Osteoblast (primary cell): ENCODE data around the gene UGGT2. TPM values are rescaled to one million over a fixed set of nuclear protein-coding genes. Genes with fewer than 3 reads are reported as not detected.
"Not testable (repeated sequence)": the region's sequence is repeated elsewhere in the genome, so short reads cannot be mapped to it uniquely, and the experiment has no call there.

Experiments used
- DNase-seq: peaks from one replicate; pipeline ENCODE4 v3.0.0; 2011; ENCODE audit warnings: low spot score, mixed read lengths; ENCODE audit not compliant: insufficient read length; ENCODE audit errors: missing footprints
- H2AFZ ChIP-seq: 2 replicates; pipeline ENCODE4 v1.6.0; 2011; ENCODE audit warnings: mild to moderate bottlenecking, low read length
- H3K27ac ChIP-seq: 2 replicates; pipeline ENCODE4 v1.5.1; 2011; ENCODE audit warnings: mild to moderate bottlenecking, low read depth, low read length, moderate library complexity
- H3K27me3 ChIP-seq: 2 replicates; pipeline ENCODE4 v1.6.0; 2012; ENCODE audit warnings: mild to moderate bottlenecking, control low read depth, inconsistent platforms, low read length, moderate library complexity; ENCODE audit not compliant: insufficient read depth
- H3K36me3 ChIP-seq: 2 replicates; pipeline ENCODE4 v1.5.1; 2011; ENCODE audit warnings: mild to moderate bottlenecking, low read length, control low read depth, moderate library complexity; ENCODE audit not compliant: insufficient read depth
- H3K4me1 ChIP-seq: 2 replicates; pipeline ENCODE4 v1.5.1; 2011; ENCODE audit warnings: mild to moderate bottlenecking, low read length, control low read depth, moderate library complexity; ENCODE audit not compliant: insufficient read depth
- H3K4me2 ChIP-seq: 2 replicates; pipeline ENCODE4 v1.6.0; 2011; ENCODE audit warnings: mild to moderate bottlenecking, low read length; ENCODE audit not compliant: insufficient read depth
- H3K4me3 ChIP-seq: fragments of 200-600 bp; sonication (generic); 3 replicates; pipeline ENCODE4 v1.5.1; 2012; ENCODE audit warnings: mild to moderate bottlenecking, low read length, inconsistent platforms; ENCODE audit not compliant: insufficient read depth
- H3K79me2 ChIP-seq: 2 replicates; pipeline ENCODE4 v1.6.0; 2012; ENCODE audit warnings: mild to moderate bottlenecking, low read length, control low read depth, inconsistent platforms; ENCODE audit not compliant: insufficient read depth
- H3K9me3 ChIP-seq: 2 replicates; pipeline ENCODE4 v1.5.1; 2011; ENCODE audit warnings: low read depth, low read length, control low read depth
- H4K20me1 ChIP-seq: 2 replicates; pipeline ENCODE4 v1.6.0; 2012; ENCODE audit warnings: mild to moderate bottlenecking, low read length, control low read depth; ENCODE audit not compliant: insufficient read depth
- CTCF ChIP-seq: IDR thresholded peaks from 2 replicates; pipeline ENCODE4 v1.5.1; 2011; ENCODE audit warnings: mild to moderate bottlenecking, low read depth, low read length, moderate library complexity; ENCODE audit errors: extremely low read depth
- total RNA-seq: library from RNA; depleted of rRNA; stranded (reverse); fragments of >200 nt; gene quantifications from 2 replicates; pipeline ENCODE4 v1.2.3, GENCODE V29; 2012

The UGGT2 gene
- total RNA-seq, 1 donor, result 78.2 TPM

GRCh38 chr13:95763601-95764000 lies 289.6 kb downstream of the UGGT2 start:
- no peaks in the 10 kb centered on the region for H3K9me3 ChIP-seq

GRCh38 chr13:95762626-95763025 lies 290.6 kb downstream of the UGGT2 start:
- H3K4me1 ChIP-seq, H3K79me2 ChIP-seq, H3K4me2 ChIP-seq, H3K27ac ChIP-seq, H3K4me3 ChIP-seq, H3K9me3 ChIP-seq, H4K20me1 ChIP-seq, H2AFZ ChIP-seq, DNase-seq, H3K27me3 ChIP-seq: not testable (repeated sequence)
- H3K36me3 ChIP-seq, result peaks cover 23% of the 10 kb centered on the region

More at GRCh38 chr13:95763601-95764000, 289.6 kb downstream of the UGGT2 start:
- DNase-seq, result no peak
- Histone ChIP-seq H3K79me2 (no peaks in the 10 kb centered on the region), H3K27me3 (no peaks in the 10 kb centered on the region), H4K20me1 (no peaks in the 10 kb centered on the region), H3K4me2 (no peak overlapping the region), H2AFZ (no peak overlapping the region), H3K27ac (no peak overlapping the region), H3K36me3 (peaks cover 23% of the 10 kb centered on the region), H3K4me3 (no peak overlapping the region), H3K4me1 (no peaks in the 10 kb centered on the region)
- no peak for TF ChIP-seq CTCF

- H3K27me3 ChIP-seq, result no peaks in the 10 kb centered on the region
- H3K4me2 ChIP-seq, result no peak overlapping the region
- H3K9me3 ChIP-seq, result no peaks in the 10 kb centered on the region
- H3K4me1 ChIP-seq, result no peaks in the 10 kb centered on the region
- no peak overlapping the region for H3K27ac ChIP-seq
- H3K79me2 ChIP-seq, result peaks cover 18% of the 10 kb centered on the region
- H2AFZ ChIP-seq, result no peak overlapping the region
- H4K20me1 ChIP-seq, result no peaks in the 10 kb centered on the region
- TF ChIP-seq CTCF, result no peak
- DNase-seq, result no peak
- no peak overlapping the region for H3K4me3 ChIP-seq
- H3K36me3 ChIP-seq, result no peaks in the 10 kb centered on the region
These were observed 297.1 kb downstream of the UGGT2 start for GRCh38 chr13:95756072-95756471.

- no peak for DNase-seq
- H3K27me3 ChIP-seq, result no peaks in the 10 kb centered on the region
- peaks cover 18% of the 10 kb centered on the region for H3K79me2 ChIP-seq
- H3K36me3 ChIP-seq, result no peaks in the 10 kb centered on the region
- H3K4me2 ChIP-seq, result no peak overlapping the region
- H3K27ac ChIP-seq, result no peak overlapping the region
- H3K4me1 ChIP-seq, result no peaks in the 10 kb centered on the region
- no peak for TF ChIP-seq CTCF
- H2AFZ ChIP-seq, result no peak overlapping the region
- no peaks in the 10 kb centered on the region for H4K20me1 ChIP-seq
- H3K9me3 ChIP-seq, result no peaks in the 10 kb centered on the region
- no peak overlapping the region for H3K4me3 ChIP-seq
These were observed 299.1 kb downstream of the UGGT2 start for GRCh38 chr13:95754069-95754468.
